Measurements from ENCODE around the gene SVIL.

The SVIL gene

GRCh38 chr10:29535778-29536453, 98.9 kb downstream of the SVIL start:
- Mint-ChIP-seq H3K4me3 (no peak overlapping the region), H3K27me3 (no peaks in the 10 kb centered on the region), H3K36me3 (ENCODE audit: low read depth) (peaks cover 82% of the 10 kb centered on the region), H3K4me1 (ENCODE audit: low read depth) (peaks cover 25% of the 10 kb centered on the region), H3K27ac (peak overlapping the region; percentile 10), H3K9me3 (no peaks in the 10 kb centered on the region)
- intact Hi-C loops (cut with micrococcal nuclease), result loop anchor here (5.0 kb wide), 1 partner anchor 56 kb away; no protein-coding TSS in a partner anchor

GRCh38 chr10:29535012-29535777, 99.6 kb downstream of the SVIL start:
- peak overlapping the region; percentile 10 for H3K27ac Mint-ChIP-seq
- intact Hi-C loops (cut with micrococcal nuclease), result loop anchor here (5.0 kb wide), 1 partner anchor 57 kb away; no protein-coding TSS in a partner anchor
- peaks cover 25% of the 10 kb centered on the region for H3K4me1 Mint-ChIP-seq (ENCODE audit: low read depth)
- no peaks in the 10 kb centered on the region for H3K27me3 Mint-ChIP-seq
- no peak overlapping the region for H3K4me3 Mint-ChIP-seq
- no peaks in the 10 kb centered on the region for H3K9me3 Mint-ChIP-seq
- H3K36me3 Mint-ChIP-seq (ENCODE audit: low read depth), result peaks cover 82% of the 10 kb centered on the region

GRCh38 chr10:29534590-29534989, 100.2 kb downstream of the SVIL start:
- intact Hi-C loops (cut with micrococcal nuclease), result no loop called here
- Mint-ChIP-seq H3K36me3 (ENCODE audit: low read depth) (peaks cover 82% of the 10 kb centered on the region), H3K4me1 (ENCODE audit: low read depth) (peaks cover 25% of the 10 kb centered on the region), H3K9me3 (no peaks in the 10 kb centered on the region), H3K4me3 (no peak overlapping the region), H3K27ac (no peak overlapping the region), H3K27me3 (no peaks in the 10 kb centered on the region)

- H3K27ac Mint-ChIP-seq, result no peak overlapping the region
- peaks cover 25% of the 10 kb centered on the region for H3K4me1 Mint-ChIP-seq (ENCODE audit: low read depth)
- H3K4me3 Mint-ChIP-seq, result no peak overlapping the region
- intact Hi-C loops (cut with micrococcal nuclease), result no loop called here
- H3K27me3 Mint-ChIP-seq, result no peaks in the 10 kb centered on the region
- peaks cover 82% of the 10 kb centered on the region for H3K36me3 Mint-ChIP-seq (ENCODE audit: low read depth)
- no peaks in the 10 kb centered on the region for H3K9me3 Mint-ChIP-seq
Observed at GRCh38 chr10:29533696-29534285, 101.0 kb downstream of the SVIL start.

- peaks cover 25% of the 10 kb centered on the region for H3K4me1 Mint-ChIP-seq (ENCODE audit: low read depth)
- peaks cover 82% of the 10 kb centered on the region for H3K36me3 Mint-ChIP-seq (ENCODE audit: low read depth)
- no peaks in the 10 kb centered on the region for H3K27me3 Mint-ChIP-seq
- intact Hi-C loops (cut with micrococcal nuclease), result no loop called here
- H3K9me3 Mint-ChIP-seq, result no peaks in the 10 kb centered on the region
- H3K27ac Mint-ChIP-seq, result peak overlapping the region; percentile 60
- H3K4me3 Mint-ChIP-seq, result no peak overlapping the region
Observed at GRCh38 chr10:29533046-29533445, 101.7 kb downstream of the SVIL start.

- Mint-ChIP-seq H3K27ac (peak overlapping the region; percentile 60), H3K36me3 (ENCODE audit: low read depth) (peaks cover 86% of the 10 kb centered on the region), H3K9me3 (no peaks in the 10 kb centered on the region), H3K27me3 (no peaks in the 10 kb centered on the region), H3K4me1 (ENCODE audit: low read depth) (peaks cover 25% of the 10 kb centered on the region), H3K4me3 (no peak overlapping the region)
- intact Hi-C loops (cut with micrococcal nuclease), result no loop called here
Observed at GRCh38 chr10:29532256-29532878, 102.4 kb downstream of the SVIL start.

GRCh38 chr10:29530112-29530976, 104.4 kb downstream of the SVIL start:
- H3K36me3 Mint-ChIP-seq (ENCODE audit: low read depth), result peaks cover 98% of the 10 kb centered on the region
- peaks cover 16% of the 10 kb centered on the region for H3K4me1 Mint-ChIP-seq (ENCODE audit: low read depth)
- no peak overlapping the region for H3K27ac Mint-ChIP-seq
- no peaks in the 10 kb centered on the region for H3K27me3 Mint-ChIP-seq
- no peak overlapping the region for H3K4me3 Mint-ChIP-seq
- intact Hi-C loops (cut with micrococcal nuclease), result no loop called here
- no peaks in the 10 kb centered on the region for H3K9me3 Mint-ChIP-seq

GRCh38 chr10:29529146-29529545, 105.6 kb downstream of the SVIL start:
- peaks cover 98% of the 10 kb centered on the region for H3K36me3 Mint-ChIP-seq (ENCODE audit: low read depth)
- H3K27me3 Mint-ChIP-seq, result no peaks in the 10 kb centered on the region
- no peak overlapping the region for H3K4me3 Mint-ChIP-seq
- no peak overlapping the region for H3K27ac Mint-ChIP-seq
- H3K4me1 Mint-ChIP-seq (ENCODE audit: low read depth), result peaks cover 12% of the 10 kb centered on the region
- no peaks in the 10 kb centered on the region for H3K9me3 Mint-ChIP-seq
- intact Hi-C loops (cut with micrococcal nuclease), result no loop called here

- Mint-ChIP-seq H3K27me3 (no peaks in the 10 kb centered on the region), H3K4me1 (ENCODE audit: low read depth) (no peaks in the 10 kb centered on the region), H3K36me3 (ENCODE audit: low read depth) (peaks cover 100% of the 10 kb centered on the region), H3K9me3 (no peaks in the 10 kb centered on the region), H3K27ac (no peak overlapping the region), H3K4me3 (no peak overlapping the region)
- intact Hi-C loops (cut with micrococcal nuclease), result no loop called here
Observed at GRCh38 chr10:29525762-29526161, 109.0 kb downstream of the SVIL start.

- H3K4me3 Mint-ChIP-seq, result no peak overlapping the region
- intact Hi-C loops (cut with micrococcal nuclease), result no loop called here
- no peaks in the 10 kb centered on the region for H3K4me1 Mint-ChIP-seq (ENCODE audit: low read depth)
- H3K9me3 Mint-ChIP-seq, result no peaks in the 10 kb centered on the region
- H3K27ac Mint-ChIP-seq, result no peak overlapping the region
- peaks cover 100% of the 10 kb centered on the region for H3K36me3 Mint-ChIP-seq (ENCODE audit: low read depth)
- H3K27me3 Mint-ChIP-seq, result no peaks in the 10 kb centered on the region
Observed at GRCh38 chr10:29524720-29525119, 110.1 kb downstream of the SVIL start.

GRCh38 chr10:29524294-29524693, 110.5 kb downstream of the SVIL start:
- Mint-ChIP-seq H3K27ac (no peak overlapping the region), H3K4me1 (ENCODE audit: low read depth) (no peaks in the 10 kb centered on the region), H3K4me3 (no peak overlapping the region), H3K27me3 (no peaks in the 10 kb centered on the region), H3K36me3 (ENCODE audit: low read depth) (peaks cover 100% of the 10 kb centered on the region), H3K9me3 (no peaks in the 10 kb centered on the region)
- intact Hi-C loops (cut with micrococcal nuclease), result no loop called here

GRCh38 chr10:29522918-29523317, 111.9 kb downstream of the SVIL start:
- Mint-ChIP-seq H3K4me1 (ENCODE audit: low read depth) (no peaks in the 10 kb centered on the region), H3K27ac (no peak overlapping the region), H3K4me3 (no peak overlapping the region), H3K27me3 (no peaks in the 10 kb centered on the region), H3K9me3 (no peaks in the 10 kb centered on the region), H3K36me3 (ENCODE audit: low read depth) (peaks cover 100% of the 10 kb centered on the region)
- intact Hi-C loops (cut with micrococcal nuclease), result no loop called here

GRCh38 chr10:29522061-29522855, 112.5 kb downstream of the SVIL start:
- Mint-ChIP-seq H3K27ac (no peak overlapping the region), H3K27me3 (no peaks in the 10 kb centered on the region), H3K4me1 (ENCODE audit: low read depth) (no peaks in the 10 kb centered on the region), H3K4me3 (no peak overlapping the region), H3K36me3 (ENCODE audit: low read depth) (peaks cover 100% of the 10 kb centered on the region), H3K9me3 (no peaks in the 10 kb centered on the region)
- intact Hi-C loops (cut with micrococcal nuclease), result no loop called here

Measured in dendritic cell treated with granulocyte-macrophage colony-stimulating factor and Interleukin-4, amounts not matched to agents 40 ng/mL and 50 ng/mL, for 4 days (primary cell).